A673 (cell line): ENCODE results near the gene IGFN1. TPM values are rescaled to one million over a fixed set of nuclear protein-coding genes. Genes with fewer than 3 reads are reported as not detected.

Source experiments
- BruUV-seq: library from RNA; stranded (reverse); fragments of 400-500 nt; replicated peaks from 2 replicates; lab custom pipeline; 2021; lab: Mats Ljungman, UMichigan
- CTCF ChIA-PET: fragments of 300-600 bp; sonication (Branson Sonifier 250); formaldehyde crosslinking; loops from one replicate; lab custom pipeline; 2022; ENCODE audit warnings: antibody characterized with exemption; lab: Charles Lee
- POLR2A ChIA-PET: fragments of 300-600 bp; sonication (Branson Sonifier 250); formaldehyde crosslinking; loops from one replicate; lab custom pipeline; 2022; ENCODE audit warnings: antibody characterized with exemption; ENCODE audit not compliant: low non-redundant PET; lab: Charles Lee
- DNase-seq: peaks from one replicate; pipeline ENCODE4 v3.0.0-alpha.2; 2015; ENCODE audit warnings: low spot score
- H3K27ac ChIP-seq: fragments of 200-600 bp; sonication (generic); 2 replicates; pipeline ENCODE4 v1.5.1; 2016; ENCODE audit warnings: mixed run types, low read depth, mild to moderate bottlenecking, mixed read lengths, antibody characterized with exemption, low read length; ENCODE audit not compliant: poor library complexity, severe bottlenecking
- H3K27me3 ChIP-seq: fragments of 200-600 bp; sonication (generic); replicated peaks from 2 replicates; pipeline ENCODE4 v1.6.1; 2017; ENCODE audit warnings: mixed run types, low read depth, mild to moderate bottlenecking, mixed read lengths, antibody characterized with exemption, low read length; ENCODE audit not compliant: insufficient read depth, poor library complexity
- H3K36me3 ChIP-seq: fragments of 200-600 bp; sonication (generic); 2 replicates; pipeline ENCODE4 v1.6.1; 2016; ENCODE audit warnings: mixed run types, mild to moderate bottlenecking, mixed read lengths, antibody characterized with exemption, low read length; ENCODE audit not compliant: insufficient read depth, poor library complexity, severe bottlenecking
- H3K4me1 ChIP-seq: fragments of 200-600 bp; sonication (generic); 2 replicates; pipeline ENCODE4 v1.6.1; 2017; ENCODE audit warnings: mixed run types, mild to moderate bottlenecking, mixed read lengths, antibody characterized with exemption, low read length; ENCODE audit not compliant: insufficient read depth, poor library complexity, severe bottlenecking
- H3K4me3 ChIP-seq: fragments of 200-600 bp; sonication (generic); 2 replicates; pipeline ENCODE4 v1.5.1; 2016; ENCODE audit warnings: low read depth, mixed run types, mild to moderate bottlenecking, mixed read lengths, low read length; ENCODE audit not compliant: poor library complexity, severe bottlenecking
- H3K9me3 ChIP-seq: fragments of 200-600 bp; sonication (generic); 2 replicates; pipeline ENCODE4 v1.6.1; 2016; ENCODE audit warnings: mixed run types, low read depth, mild to moderate bottlenecking, mixed read lengths, antibody characterized with exemption, low read length; ENCODE audit not compliant: poor library complexity, severe bottlenecking
- EZH2 ChIP-seq: fragments of 200-600 bp; sonication (generic); IDR thresholded peaks from 2 replicates; pipeline ENCODE4 v1.6.1; 2017; ENCODE audit warnings: borderline replicate concordance, low read depth, mild to moderate bottlenecking, mixed read lengths, antibody characterized with exemption, low read length; ENCODE audit not compliant: poor library complexity, severe bottlenecking
- intact Hi-C: fragments of 100-400 bp; cut with micrococcal nuclease; formaldehyde crosslinking; loops from one replicate; pipeline ENCODE4 v1.10.0; 2022; ENCODE audit not compliant: unreplicated experiment
- total RNA-seq: library from RNA; stranded (reverse); gene quantifications from 2 replicates; pipeline ENCODE4 v1.2.3, GENCODE V29; 2021
- TF ChIP-seq, protein P1 (sequence below): fragments of 300-800, 200-600 bp; sonication (generic); conservative IDR thresholded peaks from 2 replicates; pipeline ENCODE4 v1.5.1; 2017; ENCODE audit warnings: low read depth, mild to moderate bottlenecking, antibody characterized with exemption, low read length, moderate library complexity, mixed read lengths

The IGFN1 gene
- total RNA-seq, 1 experiment from 2014 or later: 1.2 TPM

DNA sequence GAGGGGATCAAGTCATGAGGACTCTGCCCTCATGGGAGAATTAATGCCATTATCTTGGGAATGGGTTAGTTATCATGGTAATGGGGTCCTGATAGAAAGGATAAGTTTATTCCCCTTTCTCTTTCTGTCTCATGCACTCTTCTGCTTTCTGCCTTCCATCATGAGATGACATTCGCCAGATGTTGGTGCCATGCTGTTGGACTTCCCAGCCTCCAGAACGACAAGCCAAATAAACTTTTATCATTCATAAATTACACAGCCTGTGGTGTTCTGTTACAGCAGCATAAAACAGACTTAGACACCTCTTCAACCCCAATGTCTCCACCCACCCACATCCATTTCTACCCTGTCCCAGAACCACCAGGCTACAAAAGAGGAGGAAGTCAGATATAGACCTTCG is 11.9 kb upstream of the IGFN1 start:
- Histone ChIP-seq H3K36me3 (no peaks in the 10 kb centered on the region), H3K27ac (no peak overlapping the region), H3K4me1 (no peaks in the 10 kb centered on the region), H3K9me3 (no peaks in the 10 kb centered on the region), H3K27me3 (no peaks in the 10 kb centered on the region), H3K4me3 (no peak overlapping the region)
- no peak for TF ChIP-seq EZH2
- TF ChIP-seq, protein P1, sequence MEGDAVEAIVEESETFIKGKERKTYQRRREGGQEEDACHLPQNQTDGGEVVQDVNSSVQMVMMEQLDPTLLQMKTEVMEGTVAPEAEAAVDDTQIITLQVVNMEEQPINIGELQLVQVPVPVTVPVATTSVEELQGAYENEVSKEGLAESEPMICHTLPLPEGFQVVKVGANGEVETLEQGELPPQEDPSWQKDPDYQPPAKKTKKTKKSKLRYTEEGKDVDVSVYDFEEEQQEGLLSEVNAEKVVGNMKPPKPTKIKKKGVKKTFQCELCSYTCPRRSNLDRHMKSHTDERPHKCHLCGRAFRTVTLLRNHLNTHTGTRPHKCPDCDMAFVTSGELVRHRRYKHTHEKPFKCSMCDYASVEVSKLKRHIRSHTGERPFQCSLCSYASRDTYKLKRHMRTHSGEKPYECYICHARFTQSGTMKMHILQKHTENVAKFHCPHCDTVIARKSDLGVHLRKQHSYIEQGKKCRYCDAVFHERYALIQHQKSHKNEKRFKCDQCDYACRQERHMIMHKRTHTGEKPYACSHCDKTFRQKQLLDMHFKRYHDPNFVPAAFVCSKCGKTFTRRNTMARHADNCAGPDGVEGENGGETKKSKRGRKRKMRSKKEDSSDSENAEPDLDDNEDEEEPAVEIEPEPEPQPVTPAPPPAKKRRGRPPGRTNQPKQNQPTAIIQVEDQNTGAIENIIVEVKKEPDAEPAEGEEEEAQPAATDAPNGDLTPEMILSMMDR: no peak
- CTCF ChIA-PET: no interaction called here
- BruUV-seq: no TSS peak
- POLR2A ChIA-PET: no interaction called here
- intact Hi-C loops: no loop called here
- no peak for DNase-seq

DNA sequence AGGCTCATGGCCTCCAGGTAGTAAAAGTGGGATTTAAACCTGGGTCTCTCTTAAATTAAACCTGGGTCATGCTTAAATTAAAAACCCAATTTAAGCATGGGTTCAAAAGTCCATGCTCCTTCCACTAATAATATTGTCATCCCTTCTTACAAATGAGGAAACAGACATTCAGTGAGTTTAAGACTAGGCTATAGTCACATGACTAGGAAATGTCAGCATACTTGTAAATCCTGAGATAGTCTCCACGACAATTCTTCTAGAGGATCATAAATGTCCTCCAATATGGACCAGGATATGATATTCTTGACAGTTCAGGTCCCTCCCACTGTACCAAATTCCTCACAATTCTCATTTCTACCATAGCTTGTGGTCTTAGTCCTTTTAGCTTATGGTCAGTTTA is 10.5 kb upstream of the IGFN1 start:
- no peak overlapping the region for H3K27ac ChIP-seq
- H3K4me1 ChIP-seq: peaks cover 7% of the 10 kb centered on the region
- H3K4me3 ChIP-seq: no peak overlapping the region
- ChIA-PET POLR2A (no interaction called here), CTCF (no interaction called here)
- no peaks in the 10 kb centered on the region for H3K27me3 ChIP-seq
- intact Hi-C loops: no loop called here
- TF ChIP-seq, protein P1: no peak
- no peak for TF ChIP-seq EZH2
- no peaks in the 10 kb centered on the region for H3K9me3 ChIP-seq
- BruUV-seq: no TSS peak
- no peak for DNase-seq
- no peaks in the 10 kb centered on the region for H3K36me3 ChIP-seq

DNA sequence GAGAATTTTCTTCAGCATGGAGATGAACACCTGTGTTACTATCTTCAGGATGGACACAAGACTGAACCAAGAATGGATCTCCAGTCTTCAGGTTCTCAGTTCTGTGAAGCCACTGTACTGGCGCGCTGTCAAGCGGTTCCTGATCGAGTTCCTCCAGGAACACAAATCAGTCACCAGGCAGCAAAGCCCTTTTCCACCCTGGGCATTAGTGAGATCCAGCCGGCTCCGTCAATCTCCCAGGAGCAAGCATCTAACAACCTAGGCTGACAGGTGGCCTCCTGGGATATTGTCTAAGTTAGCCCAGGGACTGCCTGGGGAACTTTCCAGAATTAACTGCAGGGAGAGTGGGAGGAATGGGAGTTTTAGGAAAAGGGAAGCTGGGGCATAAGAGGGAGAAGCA is 9.7 kb upstream of the IGFN1 start:
- no TSS peak for BruUV-seq
- TF ChIP-seq, protein P1: no peak
- no peak for TF ChIP-seq EZH2

More for the DNA sequence above, 9.7 kb upstream of the IGFN1 start:
- ChIA-PET CTCF (no interaction called here), POLR2A (no interaction called here)
- H3K4me3 ChIP-seq: no peak overlapping the region
- no peaks in the 10 kb centered on the region for H3K36me3 ChIP-seq
- H3K4me1 ChIP-seq: peaks cover 7% of the 10 kb centered on the region
- H3K9me3 ChIP-seq: no peaks in the 10 kb centered on the region
- no peaks in the 10 kb centered on the region for H3K27me3 ChIP-seq
- no peak for DNase-seq
- intact Hi-C loops: no loop called here
- no peak overlapping the region for H3K27ac ChIP-seq
